GM18861 (cell line): Measurements from ENCODE around the gene MKX.
"Not testable (repeated sequence)": the region's sequence is repeated elsewhere in the genome, so short reads cannot be mapped to it uniquely, and the experiment has no call there.

Experiments
- ATAC-seq: cut with Tn5 transposase; IDR thresholded peaks from one replicate; pipeline ENCODE4 v1.9.1; 2021; ENCODE audit not compliant: unreplicated experiment

Gene MKX

DNA sequence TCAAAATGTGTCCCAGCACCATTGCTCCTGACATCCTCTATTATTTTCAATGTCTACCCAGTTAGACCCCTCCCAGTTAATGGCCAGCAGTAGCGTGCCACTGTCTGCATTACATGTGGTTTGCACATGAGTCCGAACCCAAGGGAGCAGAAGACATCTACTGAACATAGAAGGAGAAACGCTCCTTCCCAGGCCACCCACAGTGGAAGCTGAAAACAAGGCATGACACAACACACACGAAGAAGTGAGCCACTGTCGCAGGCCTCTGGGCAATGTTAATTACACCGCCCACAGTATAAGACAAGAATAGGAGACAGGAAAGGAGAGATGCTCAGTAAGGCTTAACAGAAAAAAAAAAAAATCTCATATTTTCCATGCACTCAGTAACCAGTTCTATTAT, 50.5 kb downstream of the MKX start:
- ATAC-seq, result no peak

DNA sequence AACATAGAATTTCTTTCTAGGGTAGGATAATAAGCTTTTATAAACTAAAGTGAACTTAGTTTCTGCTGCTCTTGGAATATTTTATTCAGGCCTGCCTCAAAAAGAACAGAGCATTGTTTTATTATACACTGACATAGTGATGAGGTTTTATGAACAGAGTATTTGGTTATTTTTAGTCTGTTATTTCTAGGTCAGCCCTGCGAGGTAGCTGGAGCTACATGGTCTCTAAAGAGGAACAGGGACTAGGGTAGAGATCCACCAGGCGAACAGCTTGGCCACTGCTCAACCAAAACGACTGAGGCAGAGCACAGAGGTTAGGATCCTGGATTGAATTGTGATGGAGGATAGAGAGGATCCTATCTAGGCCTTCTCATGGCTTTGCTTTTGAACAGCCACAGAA, 53.0 kb downstream of the MKX start:
- ATAC-seq, result no peak

DNA sequence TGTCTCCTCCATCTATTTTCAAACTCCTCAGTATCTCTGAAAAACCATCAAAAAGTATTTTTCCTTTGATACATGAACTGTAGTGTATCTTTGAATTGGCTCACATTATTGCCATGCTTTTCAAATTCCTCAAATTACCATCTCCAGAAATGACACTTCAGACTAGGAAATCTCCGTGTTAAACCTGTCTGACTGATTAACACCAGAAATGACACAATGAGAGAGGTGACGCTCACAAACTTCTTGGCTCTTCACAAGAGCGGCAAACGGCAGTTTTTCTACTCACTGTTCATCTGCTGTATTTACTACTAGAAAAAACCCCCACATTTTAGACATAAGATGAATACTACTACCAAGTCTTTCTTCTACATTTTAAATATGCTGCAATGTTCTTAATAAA, 56.6 kb downstream of the MKX start:
- ATAC-seq, result no peak

DNA sequence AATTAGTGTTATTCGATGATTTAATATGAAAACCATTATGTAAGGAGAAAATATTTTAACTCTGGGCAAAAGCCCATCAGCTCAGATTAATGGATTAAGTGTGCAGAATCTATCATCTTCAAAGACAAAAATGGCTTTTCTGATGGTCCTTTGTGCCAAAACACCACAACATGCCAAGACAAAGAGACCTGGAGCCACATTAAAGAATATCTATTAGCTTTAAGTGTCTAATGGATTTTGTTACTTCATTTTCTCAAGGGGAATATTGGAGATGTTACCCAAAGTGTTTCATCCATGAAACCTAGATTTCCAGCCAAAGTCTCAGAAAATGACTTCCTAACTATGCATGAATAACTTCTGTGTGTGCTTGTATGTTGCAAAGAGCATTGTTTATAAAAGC, 57.3 kb downstream of the MKX start:
- ATAC-seq, result no peak

DNA sequence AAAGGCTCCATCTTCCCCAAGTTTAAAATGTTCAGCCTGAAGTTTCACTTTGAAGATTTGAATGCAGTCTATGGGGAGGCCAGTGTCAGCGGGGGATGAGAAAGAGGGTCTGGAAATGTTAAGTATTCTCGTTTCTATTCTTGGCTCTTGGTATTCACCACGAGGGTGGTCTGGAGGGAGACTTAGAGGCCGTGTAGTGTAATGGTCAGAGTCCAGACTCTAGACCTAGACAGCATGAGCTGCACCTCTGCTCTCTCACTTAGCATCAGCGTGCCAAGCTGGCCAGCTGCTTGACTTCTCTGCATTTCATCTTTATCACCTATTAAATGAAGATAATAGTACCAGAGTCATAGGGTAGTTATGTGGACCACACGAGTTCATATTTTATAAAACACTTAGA, 57.9 kb downstream of the MKX start:
- ATAC-seq, result no peak

DNA sequence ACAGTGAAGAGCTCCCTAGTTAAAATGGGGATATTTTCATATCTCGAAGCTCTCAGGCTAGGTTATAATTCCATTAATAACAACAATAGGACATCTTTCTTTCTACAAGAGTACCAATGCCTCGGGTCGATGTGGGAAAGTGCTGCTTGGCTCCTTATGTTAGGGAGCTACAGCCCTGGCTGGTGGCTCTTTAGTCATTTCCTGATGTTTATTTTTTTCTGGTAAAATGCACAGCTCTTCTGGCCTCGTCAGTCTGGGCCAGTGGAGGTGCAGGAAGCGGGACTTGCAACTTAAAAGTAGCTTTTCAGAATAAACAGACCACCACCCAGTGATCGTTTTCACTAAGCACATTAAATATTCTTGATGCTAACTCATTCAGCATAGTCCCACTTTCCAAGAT, 58.3 kb downstream of the MKX start:
- no peak for ATAC-seq

DNA sequence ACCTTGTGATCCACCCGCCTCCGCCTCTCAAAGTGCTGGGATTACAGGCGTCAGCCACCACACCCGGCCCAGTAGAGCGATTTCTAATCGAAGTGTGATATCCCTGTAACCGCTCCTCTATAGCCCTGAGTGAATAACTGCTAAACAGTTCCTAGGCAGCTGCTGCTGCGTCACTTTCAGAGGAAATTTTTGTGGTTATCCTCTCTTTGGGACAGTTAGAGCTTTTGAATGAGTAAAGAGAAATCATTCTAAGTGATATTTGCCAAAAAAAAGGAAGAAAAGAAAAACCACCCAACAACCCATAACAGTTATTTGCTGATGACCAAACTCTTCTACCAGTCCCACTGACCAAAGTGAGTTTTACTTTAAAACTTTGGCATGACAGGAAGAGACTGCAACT, 59.9 kb downstream of the MKX start:
- ATAC-seq, result no peak

DNA sequence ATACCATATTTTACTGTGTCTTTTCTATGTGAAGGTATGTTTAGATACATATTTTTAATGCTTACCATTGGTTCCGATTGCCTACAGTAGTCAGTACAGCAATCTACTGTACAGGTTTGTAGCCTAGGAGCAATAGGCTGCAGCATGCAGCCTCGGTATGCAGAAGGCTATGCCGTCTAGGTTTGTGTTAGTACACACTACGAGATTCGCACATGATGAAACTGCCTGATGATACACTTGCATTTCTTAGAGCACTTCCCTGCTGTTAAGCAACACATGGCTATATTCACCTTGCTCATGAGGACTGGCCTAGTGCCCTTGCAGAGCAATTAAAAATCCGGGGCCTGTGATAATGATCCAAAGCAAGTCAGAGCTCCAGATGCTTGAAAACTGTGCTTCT, 62.4 kb downstream of the MKX start:
- no peak for ATAC-seq

DNA sequence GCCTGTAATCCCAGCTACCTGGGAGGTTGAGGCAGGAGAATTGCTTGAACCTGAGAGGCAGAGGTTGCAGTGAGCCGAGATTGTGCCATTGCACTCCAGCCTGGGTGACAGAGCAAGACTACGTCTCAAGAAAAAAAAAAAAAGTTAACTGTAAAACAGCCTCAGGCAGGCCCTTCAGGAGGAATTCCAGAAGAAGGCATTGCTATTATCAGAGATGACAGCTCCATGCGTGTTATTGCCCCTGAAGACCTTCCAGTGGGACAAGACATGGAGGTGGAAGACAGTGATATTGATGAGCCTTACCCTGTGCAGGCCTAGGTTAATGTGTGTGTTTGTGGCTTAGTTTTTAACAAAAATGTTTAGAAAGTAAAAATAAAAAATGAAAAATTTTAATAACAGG, 63.8 kb downstream of the MKX start:
- not testable (repeated sequence) for ATAC-seq

DNA sequence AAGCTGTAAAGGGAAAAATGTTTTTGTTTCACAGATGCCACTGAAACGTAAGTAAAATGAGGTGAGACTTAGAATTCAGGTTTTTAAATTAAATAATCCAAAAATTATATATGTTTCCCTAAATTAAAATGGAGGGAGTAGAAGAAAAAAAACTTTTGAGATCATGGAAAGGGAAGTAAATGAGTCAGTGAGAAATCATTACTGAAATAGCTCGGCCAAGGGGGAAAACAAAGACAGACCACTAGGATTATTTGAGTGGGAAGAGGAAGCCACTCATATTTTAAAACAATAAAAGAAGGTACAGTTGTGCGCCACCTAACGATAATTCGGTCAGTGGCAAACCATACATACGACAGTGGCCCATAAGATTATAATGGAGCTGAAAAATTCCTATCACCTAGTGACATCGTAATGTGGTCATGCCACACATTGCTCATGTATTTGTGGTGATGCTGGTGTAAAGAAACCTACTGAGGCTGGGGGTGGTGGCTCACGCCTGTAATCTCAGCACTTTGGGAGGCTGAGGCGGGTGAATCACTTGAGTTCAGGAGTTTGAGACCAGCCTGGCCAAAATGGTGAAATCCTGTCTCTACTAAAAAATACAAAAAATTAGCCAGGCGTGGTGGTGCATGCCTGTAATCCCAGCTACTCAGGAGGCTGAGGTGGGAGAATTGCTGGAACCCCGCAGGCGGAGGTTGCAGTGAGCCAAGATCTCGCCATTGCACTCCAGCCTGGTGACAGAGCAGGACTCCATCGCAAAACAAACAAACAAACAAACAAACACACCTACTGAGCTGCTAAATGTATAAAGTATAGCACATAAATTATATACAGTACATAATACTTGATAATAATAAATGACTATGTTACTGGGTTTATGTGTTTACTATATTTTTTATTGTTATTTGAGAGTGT, 64.7 kb downstream of the MKX start:
- no peak for ATAC-seq

DNA sequence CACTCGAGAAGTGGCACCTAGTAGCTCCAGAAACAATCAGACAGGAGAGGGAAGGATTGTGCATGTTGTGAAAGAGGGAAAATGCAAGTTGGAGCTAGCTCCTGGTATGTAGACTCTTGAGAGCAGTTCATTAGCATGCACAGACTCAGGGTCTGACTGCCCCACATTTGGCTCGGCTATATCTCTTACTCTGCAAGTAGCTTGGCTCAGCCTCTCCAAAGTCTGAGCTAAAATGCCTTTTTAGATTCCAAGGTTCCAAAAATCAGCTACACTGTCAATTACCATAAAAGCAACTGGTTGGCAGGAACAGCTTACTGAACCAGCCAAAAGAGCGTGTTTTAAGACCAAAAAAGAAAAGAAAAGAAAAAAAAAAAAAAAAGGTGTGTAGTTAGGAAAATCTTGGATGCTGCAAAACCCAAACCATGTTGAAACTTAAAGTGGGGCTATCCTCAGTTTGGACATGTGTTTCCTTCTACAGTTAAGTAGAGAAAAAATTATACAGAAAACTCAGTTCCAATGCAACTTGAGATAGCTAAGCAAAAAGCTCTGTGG, 65.5 kb downstream of the MKX start:
- no peak for ATAC-seq

DNA sequence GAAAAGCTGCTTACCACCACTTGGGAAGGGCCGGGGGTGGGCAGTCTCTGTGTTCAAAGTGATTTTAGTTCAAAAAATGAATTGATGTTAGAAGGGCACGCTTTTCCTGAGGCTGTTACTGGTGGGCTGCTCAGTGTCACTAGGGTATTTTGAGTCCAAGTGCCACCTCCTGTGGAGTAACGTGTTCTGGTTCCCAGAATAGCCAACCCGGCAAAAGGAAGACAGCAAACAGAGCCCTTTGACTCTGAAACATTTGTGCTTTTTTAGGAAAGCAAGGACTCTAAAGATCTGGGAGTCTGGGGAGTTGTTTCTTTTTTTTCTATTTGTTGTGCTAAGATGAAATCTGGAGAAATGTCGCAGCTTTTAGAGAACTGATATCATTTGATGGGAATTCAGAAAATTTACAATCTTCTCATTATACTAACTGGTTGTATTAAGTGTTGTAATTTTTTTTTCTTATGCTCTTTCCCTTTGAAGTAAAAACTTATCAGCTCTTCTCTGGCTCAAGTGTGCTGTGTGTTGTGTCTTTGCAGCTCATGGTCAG, 66.2 kb downstream of the MKX start:
- no peak for ATAC-seq

DNA sequence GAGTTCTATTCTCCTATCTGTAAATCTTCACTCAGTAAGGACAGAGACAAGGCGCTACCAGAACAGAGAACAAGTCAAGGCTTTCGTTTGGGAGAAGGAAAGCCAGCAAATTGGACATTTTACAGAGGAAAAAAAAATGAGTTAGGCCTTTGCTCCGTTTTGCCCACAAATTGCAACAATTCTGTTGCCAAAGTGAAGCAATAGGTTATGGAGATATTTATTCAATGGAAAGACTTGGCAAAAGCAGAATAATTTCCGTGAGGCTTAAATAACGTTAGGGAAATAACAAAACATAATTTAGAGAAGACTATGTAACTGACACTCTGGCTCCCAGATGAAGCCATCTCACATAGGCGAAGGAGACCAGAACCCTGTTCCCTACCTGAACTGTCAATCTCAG, 67.5 kb downstream of the MKX start:
- ATAC-seq, result no peak

DNA sequence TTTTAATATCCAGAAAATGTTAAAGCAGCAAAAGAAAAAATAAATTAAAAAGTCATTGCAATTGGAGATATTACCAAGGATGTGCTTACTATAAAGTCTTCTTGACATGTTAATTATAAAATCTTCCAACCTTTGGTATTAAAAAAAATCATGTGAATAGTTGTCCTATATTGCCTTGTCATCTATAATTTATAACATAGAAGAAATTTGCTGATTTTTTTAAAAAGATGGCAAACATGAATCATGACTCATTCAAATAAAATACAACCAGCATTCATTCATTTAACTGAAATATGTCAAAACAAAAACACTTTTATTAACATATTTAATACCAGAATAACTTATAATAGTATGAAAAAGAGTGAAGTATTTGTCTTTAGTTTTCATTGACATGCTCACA, 72.6 kb downstream of the MKX start:
- no peak for ATAC-seq

DNA sequence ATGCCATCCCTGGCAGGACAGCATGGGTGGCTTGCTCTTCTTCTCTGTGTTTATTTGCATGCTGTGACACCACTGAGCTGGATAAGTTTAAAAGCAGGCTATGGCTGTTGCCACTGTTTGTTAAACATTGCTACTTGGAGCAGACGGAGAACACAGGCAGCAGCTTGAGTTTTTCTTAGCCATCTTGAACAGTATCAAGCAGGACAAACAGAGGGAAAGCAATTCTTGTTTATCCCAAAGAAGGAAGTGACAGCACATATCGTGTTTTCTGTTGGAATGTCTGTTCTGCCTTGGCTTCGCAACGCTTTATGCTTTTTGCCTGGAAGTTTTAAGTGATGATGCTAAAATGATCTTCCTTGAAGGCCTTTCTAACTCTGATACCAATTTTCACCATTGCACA, 73.8 kb downstream of the MKX start:
- ATAC-seq, result no peak

DNA sequence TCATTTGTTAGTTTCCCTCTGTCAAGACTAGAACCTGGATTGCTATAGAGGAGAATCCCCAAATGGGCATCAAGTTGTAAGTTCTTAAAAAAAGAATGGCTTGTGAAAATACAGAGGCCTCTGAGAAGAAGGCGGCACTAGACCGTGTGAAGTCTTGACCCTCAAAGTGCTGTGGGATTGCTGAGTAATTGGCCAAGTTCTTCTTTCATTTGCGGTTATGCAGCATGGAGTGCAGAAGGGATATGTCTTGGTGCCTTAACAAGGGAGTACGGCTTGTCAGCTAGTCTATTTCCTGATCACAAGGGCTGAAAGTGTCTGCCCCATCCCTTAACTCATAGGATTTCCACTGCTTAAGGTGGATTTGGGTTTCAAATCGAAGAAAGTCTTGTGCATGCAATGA, 81.2 kb downstream of the MKX start:
- no peak for ATAC-seq

DNA sequence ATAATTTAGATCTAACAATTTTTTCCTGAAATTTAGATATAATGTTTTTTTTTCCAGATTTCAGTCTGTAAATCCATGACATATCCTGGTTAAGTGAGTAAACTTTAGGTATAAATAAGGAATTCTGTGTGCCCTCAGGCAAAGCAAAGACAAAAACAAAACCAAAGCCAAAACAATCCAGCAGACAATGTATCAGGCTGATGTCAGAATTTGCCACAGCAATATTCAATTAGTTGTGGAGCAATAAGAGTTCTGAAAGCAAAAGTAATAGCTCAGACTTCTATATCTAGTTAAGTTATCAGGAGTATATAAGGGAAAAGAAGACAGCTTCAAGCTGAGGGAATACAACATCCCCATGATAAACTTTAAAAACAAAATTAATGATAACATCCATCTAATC, 82.0 kb downstream of the MKX start:
- ATAC-seq, result no peak

DNA sequence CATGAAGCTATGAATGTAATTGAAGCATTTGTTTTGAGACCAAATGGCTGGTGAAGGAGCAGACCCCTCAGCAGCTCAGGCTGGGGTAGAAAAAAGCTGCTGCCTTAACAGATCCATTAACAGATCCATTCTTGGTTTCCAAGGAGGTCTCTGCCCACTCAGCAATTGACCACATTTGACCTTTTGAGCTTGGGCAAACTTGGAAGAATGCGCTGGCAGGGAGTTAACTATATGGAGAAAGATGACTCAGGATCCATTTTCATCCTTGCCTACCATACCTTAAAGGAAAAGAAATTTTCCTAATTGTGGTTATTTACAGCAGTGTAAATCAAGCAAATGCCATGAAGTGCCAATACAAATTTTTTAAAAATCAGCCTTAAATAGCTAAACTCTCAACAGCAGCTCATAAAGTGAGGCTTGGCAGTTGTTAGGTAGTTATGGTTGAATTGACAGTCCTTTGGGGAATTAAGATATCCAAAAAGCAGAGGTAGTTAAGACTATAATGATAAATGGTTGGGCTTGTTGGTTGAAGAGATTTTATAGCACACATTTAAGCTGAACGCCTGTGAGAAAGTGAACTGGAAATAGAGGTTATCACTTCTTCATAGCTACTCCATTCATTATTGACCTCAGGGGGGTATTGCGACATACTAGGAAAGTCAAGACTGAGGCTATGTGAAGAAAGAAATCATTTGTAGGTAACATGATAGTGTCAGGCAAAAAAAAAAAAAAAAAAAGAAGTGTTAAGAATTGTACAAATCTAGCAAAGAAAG, 83.9 kb downstream of the MKX start:
- ATAC-seq, result no peak

DNA sequence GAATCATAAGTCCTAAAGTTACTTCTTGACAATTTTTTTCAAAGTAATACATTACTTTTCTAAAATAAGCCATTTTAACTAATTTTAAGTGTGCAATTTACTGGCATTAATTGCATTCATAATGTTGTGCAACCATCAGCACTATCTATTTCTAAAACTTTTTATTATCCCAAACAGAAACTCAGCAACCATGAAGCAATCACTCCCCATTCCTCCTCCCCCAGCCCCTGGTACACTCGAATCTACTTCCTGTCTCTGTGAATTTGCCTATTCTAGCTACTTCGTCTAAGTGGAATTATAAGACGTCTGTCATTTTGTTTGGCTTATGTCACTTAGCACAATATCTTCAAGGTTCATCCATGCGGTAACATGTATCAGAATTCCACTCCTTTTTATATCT, 84.9 kb downstream of the MKX start:
- ATAC-seq, result no peak

DNA sequence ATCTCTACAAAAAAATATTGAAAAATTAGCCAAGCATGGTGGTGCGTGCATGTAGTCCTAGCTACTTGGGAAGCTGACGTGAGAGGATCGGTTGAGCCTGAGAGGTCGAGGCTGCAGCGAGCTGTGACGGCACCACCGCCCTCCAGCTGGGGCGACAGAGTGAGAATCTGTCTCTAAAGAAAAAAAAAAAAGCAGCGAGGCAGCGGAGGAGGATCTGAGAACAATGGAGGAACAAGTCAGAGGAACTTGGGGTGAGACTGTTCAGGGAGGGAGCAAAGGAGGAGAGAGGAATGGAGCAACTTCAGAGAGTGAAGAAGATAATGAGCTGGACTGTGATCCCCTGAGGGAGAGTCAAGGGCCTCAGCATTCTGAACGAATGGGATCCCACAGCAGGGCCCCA, 85.4 kb downstream of the MKX start:
- no peak for ATAC-seq

DNA sequence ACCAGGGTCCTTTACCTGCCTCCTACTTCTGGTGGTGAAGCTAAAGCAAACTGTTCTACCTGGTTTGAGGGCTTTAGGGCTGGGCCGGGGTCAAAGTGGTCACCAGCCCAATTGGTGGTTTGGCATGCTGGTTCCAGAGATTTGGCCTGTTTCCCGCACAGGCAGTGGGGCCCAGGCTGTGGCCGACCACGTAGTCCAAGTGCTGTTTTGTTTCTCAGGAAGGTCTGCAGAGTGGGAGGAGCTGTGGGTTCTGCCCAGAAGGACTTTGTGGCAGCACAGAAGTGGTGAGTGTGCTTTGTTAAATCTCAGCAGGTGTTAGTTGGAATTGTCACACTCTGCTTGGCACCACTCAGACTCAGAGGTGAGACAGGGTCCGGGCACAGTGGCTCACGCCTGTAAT, 85.8 kb downstream of the MKX start:
- ATAC-seq, result no peak

DNA sequence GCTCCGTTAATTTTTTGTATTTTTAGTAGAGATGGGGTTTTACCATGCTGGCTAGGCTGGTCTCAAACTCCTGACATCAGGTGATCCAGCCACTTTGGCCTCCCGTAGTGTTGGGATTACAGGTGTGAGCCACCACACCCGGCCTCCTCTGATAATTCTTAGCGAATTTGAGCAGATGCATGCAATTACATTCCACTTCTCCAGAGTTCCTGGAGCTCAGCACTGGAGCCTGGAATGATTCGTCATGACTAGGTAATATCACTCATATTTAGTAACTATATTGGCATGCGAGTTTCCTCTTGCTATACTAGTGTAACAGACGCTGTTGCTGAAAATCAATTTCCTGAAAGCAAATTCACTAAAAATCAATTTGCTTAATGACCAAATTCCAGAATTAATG, 86.8 kb downstream of the MKX start:
- no peak for ATAC-seq
